GM23338 (cell line): ENCODE data around the gene STK32C.

Experiments used
- CTCF ChIP-seq, 2 experiments: fragments of 200-600 bp in 1 of 2; sonication (generic) in 1 of 2; conservative IDR thresholded peaks; 2 replicates each; pipeline versions ENCODE4 v1.5.1 to v1.6.1; 2016 to 2017; ENCODE audit warnings: antibody characterized with exemption in 2 of 2, low read depth in 2 of 2, mild to moderate bottlenecking in 2 of 2, moderate library complexity in 1 of 2
- EZH2 ChIP-seq: fragments of 200-600 bp; sonication (generic); IDR thresholded peaks from one replicate; pipeline ENCODE4 v1.8.0; 2017; ENCODE audit warnings: antibody characterized with exemption, mild to moderate bottlenecking, low read depth; ENCODE audit not compliant: unreplicated experiment
- POLR2AphosphoS5 ChIP-seq: IDR thresholded peaks from 2 replicates; pipeline ENCODE4 v1.6.1; 2016; ENCODE audit warnings: antibody characterized with exemption, low read depth

- TF ChIP-seq CTCF (conservative IDR thresholded peaks at IDR 0.05; ENCODE audit: low read depth in 2 of 2) = no peak
- TF ChIP-seq EZH2 = no peak
- no peak for TF ChIP-seq POLR2AphosphoS5
These were observed 19.2 kb upstream of the STK32C start for GRCh38 chr10:132326925-132327324.
